Heart left ventricle (tissue), 13 donors: ENCODE measurements around the gene SUGP1.

ENCODE experiments used
- POLR2A ChIP-seq, 2 donors: fragments of 450-650 bp; IDR thresholded peaks; one replicate each; pipeline ENCODE4 v1.6.1; 2017; ENCODE audit warnings: antibody characterized with exemption in 2 of 2, mild to moderate bottlenecking in 2 of 2, moderate library complexity in 2 of 2
- TF ChIP-seq, protein P1 (sequence below), 12 donors: fragments of 200-600 bp; sonication (generic) in 4 of 12; IDR thresholded peaks; one replicate each; pipeline versions ENCODE4 v1.5.0 to v1.8.0; 2018 to 2022; ENCODE audit warnings: antibody characterized with exemption in 12 of 12, mild to moderate bottlenecking in 5 of 12
- donor health status: ischemic (EF 13 %, LVEDD 7.1; RV severe dilation, severe dysfunction).
- donor health status: DM: no; HTN: yes; CAD: no.
- donor health status: DM: no; HTN: no; CAD: no.
- donor health status: ischemic (EF 25% LVEDD 6.9; RV normal size, moderate dysfunction).
- donor health status: ischemic (EF 25% LVEDD 5.7; RV mildly dilated, moderate dysfunction).
- donor health status: ischemic (EF 35%, LVEDD 5.7; RV mildly dilated, moderate dysfunction).
- donor health status: nonischemic (EF 11% LVEDD 7.7; RV severe dilation, severe dysfunction).
- donor health status: DM: yes; HTN: yes; CAD: no.
- donor health status: PGD.
- donor health status: ischemic (EF 29% LVEDD 5.4; RV normal size, mild dysfunction).
- donor health status: nonischemic (EF 23%, LVEDD 6.1; RV moderate dilation, normal function).

DNA sequence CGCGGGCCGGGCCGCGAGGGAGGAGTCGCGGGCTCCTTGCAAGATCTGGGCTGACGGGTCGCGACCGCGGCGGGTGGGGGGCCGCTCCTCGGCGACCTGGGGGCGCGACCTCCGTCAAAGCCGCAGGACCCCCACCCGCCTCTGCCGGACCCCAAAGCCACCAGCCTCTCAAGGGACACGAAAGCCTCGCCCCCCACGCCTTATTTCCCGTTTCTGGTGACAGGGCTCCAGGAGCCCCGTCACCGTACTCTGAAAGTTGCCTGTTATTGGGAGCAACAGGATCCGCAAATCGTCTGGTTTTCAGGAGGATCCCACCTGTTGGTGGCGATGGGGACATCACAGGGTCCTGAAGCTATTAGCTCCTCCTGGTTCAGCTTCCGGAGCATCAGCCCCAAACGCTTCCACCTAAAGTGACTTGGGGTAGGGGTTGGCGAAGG is 850 bp upstream of the SUGP1 start:
- no peak for TF ChIP-seq POLR2A (IDR thresholded peaks at IDR 0.05)
- TF ChIP-seq, protein P1, sequence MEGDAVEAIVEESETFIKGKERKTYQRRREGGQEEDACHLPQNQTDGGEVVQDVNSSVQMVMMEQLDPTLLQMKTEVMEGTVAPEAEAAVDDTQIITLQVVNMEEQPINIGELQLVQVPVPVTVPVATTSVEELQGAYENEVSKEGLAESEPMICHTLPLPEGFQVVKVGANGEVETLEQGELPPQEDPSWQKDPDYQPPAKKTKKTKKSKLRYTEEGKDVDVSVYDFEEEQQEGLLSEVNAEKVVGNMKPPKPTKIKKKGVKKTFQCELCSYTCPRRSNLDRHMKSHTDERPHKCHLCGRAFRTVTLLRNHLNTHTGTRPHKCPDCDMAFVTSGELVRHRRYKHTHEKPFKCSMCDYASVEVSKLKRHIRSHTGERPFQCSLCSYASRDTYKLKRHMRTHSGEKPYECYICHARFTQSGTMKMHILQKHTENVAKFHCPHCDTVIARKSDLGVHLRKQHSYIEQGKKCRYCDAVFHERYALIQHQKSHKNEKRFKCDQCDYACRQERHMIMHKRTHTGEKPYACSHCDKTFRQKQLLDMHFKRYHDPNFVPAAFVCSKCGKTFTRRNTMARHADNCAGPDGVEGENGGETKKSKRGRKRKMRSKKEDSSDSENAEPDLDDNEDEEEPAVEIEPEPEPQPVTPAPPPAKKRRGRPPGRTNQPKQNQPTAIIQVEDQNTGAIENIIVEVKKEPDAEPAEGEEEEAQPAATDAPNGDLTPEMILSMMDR (IDR thresholded peaks at IDR 0.05) = no peak
